ENCODE measurements around the gene PTEN.

DNA sequence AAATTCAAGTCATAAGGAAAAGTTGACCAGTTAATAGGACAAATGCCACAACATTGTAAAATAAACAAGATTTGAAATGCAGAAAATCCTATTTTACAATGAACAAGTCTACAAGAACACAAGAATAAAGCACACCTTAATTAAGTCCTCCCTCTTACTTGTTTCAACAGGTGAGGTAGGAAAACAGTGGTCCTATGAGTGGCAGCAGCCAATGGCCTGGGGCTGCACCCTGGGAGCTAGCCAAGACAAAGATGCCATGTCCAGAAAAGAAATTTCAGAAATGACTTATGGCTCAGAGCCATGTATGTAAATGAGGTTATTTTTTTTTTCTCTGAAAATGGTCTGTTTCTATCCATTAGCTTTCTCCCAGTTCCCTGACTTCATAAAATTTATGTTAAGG, 14.4 kb upstream of the PTEN start:
- TF ChIP-seq CTCF (IDR thresholded peaks at IDR 0.05) (no peak), POLR2A (IDR thresholded peaks at IDR 0.05) (no peak)
